Loucy (cell line): ENCODE results near the gene VAV3.

Source experiments
- H2AFZ ChIP-seq: fragments of 200-600 bp; sonication (generic); 2 replicates; pipeline ENCODE4 v1.6.0; 2016; ENCODE audit warnings: antibody characterized with exemption, mild to moderate bottlenecking, low read length, moderate library complexity
- H3F3A ChIP-seq: fragments of 200-600 bp; 2 replicates; pipeline ENCODE4 v1.6.0; 2016; ENCODE audit warnings: antibody characterized with exemption, low read depth, mild to moderate bottlenecking
- H3K27me3 ChIP-seq: fragments of 200-600 bp; sonication (generic); 2 replicates; pipeline ENCODE4 v1.6.1; 2014; ENCODE audit warnings: low read length, mild to moderate bottlenecking; ENCODE audit not compliant: insufficient read depth, poor library complexity, severe bottlenecking
- H3K36me3 ChIP-seq: fragments of 200-600 bp; sonication (generic); 2 replicates; pipeline ENCODE4 v1.6.1; 2016; ENCODE audit warnings: low read length; ENCODE audit not compliant: insufficient read depth
- H3K4me1 ChIP-seq: fragments of 200-600 bp; sonication (generic); 2 replicates; pipeline ENCODE4 v1.5.1; 2014; ENCODE audit warnings: low read length, mild to moderate bottlenecking; ENCODE audit not compliant: insufficient read depth, poor library complexity, severe bottlenecking
- H3K4me2 ChIP-seq: fragments of 200-600 bp; sonication (generic); 2 replicates; pipeline ENCODE4 v1.6.0; 2014; ENCODE audit warnings: antibody characterized with exemption, low read length, low read depth, mild to moderate bottlenecking; ENCODE audit not compliant: poor library complexity, severe bottlenecking
- H3K4me3 ChIP-seq: fragments of 200-600 bp; sonication (generic); 2 replicates; pipeline ENCODE4 v1.5.1; 2014; ENCODE audit warnings: low read length, mild to moderate bottlenecking, mixed read lengths; ENCODE audit not compliant: poor library complexity, severe bottlenecking
- H3K79me2 ChIP-seq: fragments of 200-600 bp; sonication (generic); 2 replicates; pipeline ENCODE4 v1.6.1; 2014; ENCODE audit warnings: low read length; ENCODE audit not compliant: insufficient read depth
- H3K9ac ChIP-seq: fragments of 200-600 bp; sonication (generic); 2 replicates; pipeline ENCODE4 v1.6.0; 2014; ENCODE audit warnings: mild to moderate bottlenecking, low read depth, low read length, moderate library complexity; ENCODE audit not compliant: poor library complexity, severe bottlenecking
- H3K9me2 ChIP-seq: fragments of 200-600 bp; sonication (generic); replicated peaks from 2 replicates; pipeline ENCODE4 v1.6.1; 2016; ENCODE audit warnings: low read depth, low read length, mixed read lengths
- H3K9me3 ChIP-seq: fragments of 200-600 bp; sonication (generic); 2 replicates; pipeline ENCODE4 v1.6.1; 2014; ENCODE audit warnings: mild to moderate bottlenecking, antibody characterized with exemption, low read length, low read depth; ENCODE audit not compliant: insufficient read depth
- H4K20me1 ChIP-seq: fragments of 200-600 bp; sonication (generic); 2 replicates; pipeline ENCODE4 v1.6.0; 2014; ENCODE audit warnings: antibody characterized with exemption, low read length, mild to moderate bottlenecking; ENCODE audit not compliant: insufficient read depth, poor library complexity, severe bottlenecking
- CTCF ChIP-seq: fragments of 200-600 bp; sonication (generic); conservative IDR thresholded peaks from 2 replicates; pipeline ENCODE4 v1.5.1; 2014; ENCODE audit warnings: mild to moderate bottlenecking, antibody characterized with exemption, low read length
- EZH2phosphoT487 ChIP-seq: fragments of 200-600 bp; IDR thresholded peaks from 2 replicates; pipeline ENCODE4 v1.6.1; 2018; ENCODE audit warnings: antibody characterized with exemption, mild to moderate bottlenecking, moderate library complexity, borderline replicate concordance

VAV3 gene

GRCh38 chr1:107934578-107934977, 30.4 kb downstream of the VAV3 start:
- TF ChIP-seq CTCF (no peak), EZH2phosphoT487 (no peak)
- peak overlapping the region; percentile 35 for H3K9ac ChIP-seq

GRCh38 chr1:107933736-107934135, 31.2 kb downstream of the VAV3 start:
- Histone ChIP-seq H3K4me1 (peaks cover 72% of the 10 kb centered on the region), H3K9me2 (no peaks in the 10 kb centered on the region), H3K4me3 (no peak overlapping the region), H3K79me2 (peaks cover 100% of the 10 kb centered on the region), H2AFZ (no peak overlapping the region), H3K4me2 (no peak overlapping the region), H3K9me3 (no peaks in the 10 kb centered on the region), H3K36me3 (peaks cover 13% of the 10 kb centered on the region), H3K27me3 (no peaks in the 10 kb centered on the region), H3K9ac (no peak overlapping the region), H3F3A (no peaks in the 10 kb centered on the region), H4K20me1 (peaks cover 96% of the 10 kb centered on the region)
- TF ChIP-seq CTCF = no peak
- TF ChIP-seq EZH2phosphoT487 = no peak

More at GRCh38 chr1:107934578-107934977, 30.4 kb downstream of the VAV3 start:
- Histone ChIP-seq H3K4me2 (peak overlapping the region; percentile 61), H3K27me3 (no peaks in the 10 kb centered on the region), H2AFZ (no peak overlapping the region), H3K4me1 (peaks cover 76% of the 10 kb centered on the region), H4K20me1 (peaks cover 99% of the 10 kb centered on the region), H3F3A (no peaks in the 10 kb centered on the region), H3K4me3 (no peak overlapping the region), H3K79me2 (peaks cover 100% of the 10 kb centered on the region), H3K9me3 (no peaks in the 10 kb centered on the region), H3K36me3 (peaks cover 17% of the 10 kb centered on the region), H3K9me2 (no peaks in the 10 kb centered on the region)

- H3K27me3 ChIP-seq = no peaks in the 10 kb centered on the region
- no peak overlapping the region for H2AFZ ChIP-seq
- TF ChIP-seq CTCF (no peak), EZH2phosphoT487 (no peak)
Observed at GRCh38 chr1:107930292-107930691, 34.7 kb downstream of the VAV3 start.

More at GRCh38 chr1:107930292-107930691, 34.7 kb downstream of the VAV3 start:
- Histone ChIP-seq H3K9ac (no peak overlapping the region), H3K9me2 (no peaks in the 10 kb centered on the region), H3K4me2 (no peak overlapping the region), H3K9me3 (no peaks in the 10 kb centered on the region), H3F3A (no peaks in the 10 kb centered on the region), H3K79me2 (peaks cover 100% of the 10 kb centered on the region), H3K4me1 (peaks cover 71% of the 10 kb centered on the region), H3K4me3 (no peak overlapping the region), H4K20me1 (peaks cover 94% of the 10 kb centered on the region), H3K36me3 (peaks cover 9% of the 10 kb centered on the region)
